GM12865 (cell line): ENCODE measurements around the gene IL2RA.
"Not testable (repeated sequence)": the region's sequence is repeated elsewhere in the genome, so short reads cannot be mapped to it uniquely, and the experiment has no call there.

Source experiments
- DNase-seq: peaks from one replicate; pipeline ENCODE4 v3.0.0; 2010; ENCODE audit warnings: low read depth
- H3K4me3 ChIP-seq: 2 replicates; pipeline ENCODE4 v1.5.1; 2011; ENCODE audit warnings: mild to moderate bottlenecking, low read depth, low read length, control low read depth
- CTCF ChIP-seq: IDR thresholded peaks from 2 replicates; pipeline ENCODE4 v1.5.1; 2011; ENCODE audit warnings: low read length, control low read depth, low read depth, inconsistent platforms; ENCODE audit not compliant: insufficient read depth; ENCODE audit errors: missing control alignments

The IL2RA gene

GRCh38 chr10:6006546-6006945 lies 55.6 kb downstream of the IL2RA start:
- TF ChIP-seq CTCF, result no peak
- no peak for DNase-seq
- H3K4me3 ChIP-seq, result no peak overlapping the region

GRCh38 chr10:6005856-6006395 lies 56.2 kb downstream of the IL2RA start:
- no peak overlapping the region for H3K4me3 ChIP-seq
- no peak for TF ChIP-seq CTCF
- DNase-seq, result no peak

- DNase-seq, H3K4me3 ChIP-seq: not testable (repeated sequence)
Measured at GRCh38 chr10:6005161-6005804, 56.9 kb downstream of the IL2RA start.

DNA sequence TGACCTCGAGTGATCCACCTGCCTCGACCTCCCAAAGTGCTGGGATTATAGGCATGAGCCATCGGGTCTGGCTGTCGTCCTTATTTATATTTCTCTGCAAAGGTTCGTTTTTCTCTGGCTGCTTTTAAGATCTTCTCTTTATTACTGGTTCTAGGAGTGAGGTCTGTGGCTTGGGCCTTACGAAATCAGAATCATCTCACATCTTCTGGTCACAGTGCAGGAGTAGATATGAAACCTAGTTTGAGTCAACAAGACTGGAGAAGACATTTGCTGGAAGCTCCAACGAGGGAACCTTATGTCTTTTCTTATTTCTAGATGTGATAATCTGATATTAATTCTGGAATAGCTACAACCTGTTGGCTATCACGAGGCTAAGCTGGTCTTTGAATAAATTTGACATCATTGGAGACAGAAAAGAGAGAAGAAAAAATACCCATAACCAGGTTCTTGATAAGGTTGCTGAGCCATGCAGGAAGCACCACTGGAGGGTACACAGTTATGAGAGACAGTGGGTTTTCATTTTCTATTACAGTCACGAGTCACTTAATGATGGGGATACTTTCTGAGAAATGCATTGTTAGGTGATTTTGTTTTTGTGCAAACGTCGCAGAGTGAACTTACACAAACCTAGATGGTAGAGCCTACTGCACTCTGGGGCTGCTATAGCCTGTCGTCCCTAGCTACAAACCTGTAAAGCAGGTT lies 59.2 kb downstream of the IL2RA start:
- peak; percentile 77 for DNase-seq
- TF ChIP-seq CTCF, result no peak
- no peak overlapping the region for H3K4me3 ChIP-seq

DNA sequence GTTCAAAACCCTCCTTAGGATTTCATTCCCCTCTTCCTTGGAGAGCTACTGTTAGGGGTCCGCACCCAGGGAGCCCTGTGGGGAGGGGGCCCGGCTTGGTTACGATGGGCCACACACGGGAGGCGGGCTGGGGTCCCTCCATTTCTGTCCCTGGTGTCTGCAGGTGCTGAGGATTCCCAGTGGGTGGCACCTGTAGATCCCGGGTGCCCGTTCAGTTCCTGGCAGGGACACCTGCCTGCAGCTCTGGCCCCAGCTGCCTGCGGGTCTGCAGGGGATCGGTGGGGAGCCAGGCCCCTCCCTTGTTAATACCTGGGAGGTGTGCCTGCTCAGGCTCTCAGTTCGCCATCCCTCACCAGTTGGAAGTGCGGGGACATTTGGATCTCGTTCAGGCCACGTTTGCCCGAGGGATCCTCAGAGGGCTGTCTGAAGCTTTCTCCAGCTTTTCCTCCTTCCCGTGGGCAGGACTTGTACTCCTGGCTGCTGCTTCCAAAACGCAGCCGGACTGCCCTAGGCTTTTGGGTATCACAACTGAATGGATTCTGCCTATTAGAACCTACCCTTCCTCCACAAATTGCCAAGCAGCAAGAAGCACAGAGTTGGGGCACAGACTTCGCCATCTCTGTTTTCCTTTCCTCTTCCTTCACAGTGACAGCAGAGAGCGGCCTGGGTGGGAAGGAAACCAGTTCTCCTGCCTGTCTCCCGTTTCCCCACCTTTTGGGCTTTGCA lies 62.6 kb downstream of the IL2RA start:
- H3K4me3 ChIP-seq, result no peak overlapping the region
- no peak for DNase-seq
- TF ChIP-seq CTCF, result no peak

DNA sequence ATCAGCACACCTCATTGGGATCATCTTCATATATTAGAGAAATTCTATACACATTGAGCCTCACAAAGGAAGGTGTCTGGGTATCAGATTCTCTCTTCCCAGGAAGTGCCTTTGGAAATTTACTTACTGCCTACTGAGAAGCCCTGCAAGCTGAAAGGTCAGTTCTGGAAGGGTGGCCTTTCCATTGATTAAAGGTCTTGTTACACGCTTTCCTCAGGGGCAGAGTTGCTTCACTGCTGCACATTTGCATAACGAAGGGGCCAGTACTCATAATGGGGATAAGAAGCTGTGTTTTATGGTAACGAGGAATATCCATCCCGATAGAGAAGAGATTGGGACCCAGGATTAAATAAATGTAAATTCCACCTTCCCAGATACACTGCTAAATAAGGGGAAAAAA lies 65.5 kb downstream of the IL2RA start:
- H3K4me3 ChIP-seq, result no peak overlapping the region
- DNase-seq, result no peak
- TF ChIP-seq CTCF, result no peak

GRCh38 chr10:5992398-5992797 lies 69.8 kb downstream of the IL2RA start:
- TF ChIP-seq CTCF, result no peak
- DNase-seq, result no peak
- no peak overlapping the region for H3K4me3 ChIP-seq
